Gastrocnemius medialis (tissue), 4 donors: ENCODE results near the gene TMC8. TPM values are rescaled to one million over a fixed set of nuclear protein-coding genes. Genes with fewer than 3 reads are reported as not detected.

ENCODE experiments used
- ATAC-seq, 2 donors: fragments of 150-250 bp; one replicate each; pipeline ENCODE4 v1.9.1; 2016
- DNase-seq, 2 donors: peaks; one replicate each; pipeline ENCODE4 v3.0.0-alpha.2; 2019
- H3K27ac ChIP-seq, 4 donors: fragments of 200-600 bp; sonication (generic); 1 replicate in 1 of 4; 2 replicates in 3 of 4; pipeline ENCODE4 v1.5.1; 2016 to 2018; ENCODE audit warnings: mild to moderate bottlenecking in 2 of 4, moderate library complexity in 1 of 4
- H3K27me3 ChIP-seq, 3 donors: fragments of 200-600 bp; sonication (generic) in 2 of 3; 1 replicate in 1 of 3; 2 replicates in 2 of 3; pipeline versions ENCODE4 v1.5.1 to v1.6.0; 2016 to 2019; ENCODE audit warnings: mild to moderate bottlenecking in 1 of 3, moderate library complexity in 1 of 3
- H3K36me3 ChIP-seq, 2 donors: fragments of 200-600 bp; sonication (generic) in 1 of 2; one replicate each; pipeline ENCODE4 v1.5.1; 2017 to 2018
- H3K4me1 ChIP-seq, 2 donors: fragments of 200-600 bp; sonication (generic) in 1 of 2; one replicate each; pipeline ENCODE4 v1.5.1; 2016 to 2017; ENCODE audit warnings: mild to moderate bottlenecking in 2 of 2
- H3K4me3 ChIP-seq, 4 donors: fragments of 200-600 bp; sonication (generic) in 3 of 4; 1 replicate in 1 of 4; 2 replicates in 3 of 4; pipeline ENCODE4 v1.5.1; 2016 to 2019; ENCODE audit warnings: mild to moderate bottlenecking in 2 of 4
- H3K9me3 ChIP-seq, 3 donors: fragments of 200-600 bp; sonication (generic) in 2 of 3; 1 replicate in 1 of 3; 2 replicates in 2 of 3; pipeline ENCODE4 v1.5.1; 2016 to 2019
- CTCF ChIP-seq, 5 experiments: fragments of 450-650 bp in 3 of 5; fragments of 200-600 bp in 2 of 5; sonication (generic) in 2 of 5; IDR thresholded peaks in 4 of 5; conservative IDR thresholded peaks in 1 of 5; 1 replicate in 4 of 5; 2 replicates in 1 of 5; pipeline ENCODE4 v1.5.1; 2016 to 2019; ENCODE audit warnings: antibody characterized with exemption in 5 of 5, mild to moderate bottlenecking in 3 of 5, moderate library complexity in 3 of 5
- POLR2A ChIP-seq, 2 donors: fragments of 450-650 bp; IDR thresholded peaks; one replicate each; pipeline ENCODE4 v1.6.1; 2017; ENCODE audit warnings: antibody characterized with exemption in 2 of 2, mild to moderate bottlenecking in 2 of 2, moderate library complexity in 2 of 2
- in situ Hi-C, 4 donors: fragments of 200-750 bp; cut with MboI; loops; one replicate each; pipeline versions ENCODE4 v1.15.0 to v1.8.0; 2017; ENCODE audit warnings: low sequenced_read_pairs in 4 of 4
- intact Hi-C: fragments of 100-400 bp; cut with DNase I; formaldehyde crosslinking; loops from one replicate; pipeline ENCODE4 v1.15.1; 2023; ENCODE audit warnings: low total_unique reads
- total RNA-seq, 4 donors: library from RNA; depleted of rRNA; stranded (reverse); fragments of >200 nt; gene quantifications; one replicate each; pipeline versions ENCODE4 v1.1.0 to v1.2.3, GENCODE V29; 2016

The TMC8 gene
- total RNA-seq, 4 donors from 2014 or later: 0.18 to 1.6 (median 0.65) TPM; not detected in 1

DNA sequence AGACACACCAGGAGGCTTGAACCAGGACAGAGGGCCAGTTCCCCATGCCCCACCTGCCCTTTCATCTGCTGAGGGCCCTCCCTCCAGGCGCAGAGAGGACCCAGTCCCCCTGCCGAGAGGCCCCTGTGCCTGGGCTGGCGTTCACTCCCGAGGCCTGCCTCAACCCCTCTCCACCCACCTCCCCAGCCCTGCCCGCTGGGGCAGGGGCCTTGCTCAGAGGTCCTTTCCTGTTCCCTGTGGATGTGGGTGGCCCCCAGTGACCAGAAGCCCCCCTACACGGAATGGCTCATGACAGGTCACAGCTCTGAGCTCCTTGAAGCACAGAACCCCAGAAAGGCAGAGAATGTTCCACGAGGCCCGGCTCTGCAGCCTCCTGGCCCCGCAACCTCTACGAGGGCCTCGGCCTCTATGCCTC lies 8.8 kb upstream of the TMC8 start:
- peaks cover 0 to 6% of the 10 kb centered on the region in 2 donors for H3K4me1 ChIP-seq
- in situ Hi-C loops (no loop called here), intact Hi-C loops (no loop called here)
- no peaks in the 10 kb centered on the region for H3K27me3 ChIP-seq
- H3K27ac ChIP-seq: no peak overlapping the region
- no peaks in the 10 kb centered on the region for H3K36me3 ChIP-seq
- ATAC-seq (no peak), DNase-seq (no peak)
- no peak overlapping the region for H3K4me3 ChIP-seq
- no peaks in the 10 kb centered on the region for H3K9me3 ChIP-seq
- no peak for TF ChIP-seq POLR2A (IDR thresholded peaks at IDR 0.05)
- TF ChIP-seq CTCF (IDR thresholded peaks at IDR 0.05 in 4 of 5, conservative IDR thresholded peaks at IDR 0.05 in 1 of 5): no peak

- H3K4me1 ChIP-seq: peaks cover 5 to 12% of the 10 kb centered on the region in 2 donors
- peaks cover 0 to 4% (median 3%) of the 10 kb centered on the region in 3 donors for H3K27me3 ChIP-seq
- TF ChIP-seq POLR2A (IDR thresholded peaks at IDR 0.05): no peak
- no peak for TF ChIP-seq CTCF (IDR thresholded peaks at IDR 0.05 in 4 of 5, conservative IDR thresholded peaks at IDR 0.05 in 1 of 5)
- H3K27ac ChIP-seq: no peak overlapping the region
- no peak for DNase-seq
- intact Hi-C loops: no loop called here
- in situ Hi-C loops: no loop called here
- no peaks in the 10 kb centered on the region for H3K36me3 ChIP-seq
- no peak for ATAC-seq
- H3K4me3 ChIP-seq: no peak overlapping the region
- no peaks in the 10 kb centered on the region for H3K9me3 ChIP-seq
These were observed 8.2 kb upstream of the TMC8 start for GRCh38 chr17:78122216-78122930.

- in situ Hi-C loops (no loop called here), intact Hi-C loops (no loop called here)
- H3K27me3 ChIP-seq: peaks cover 3 to 9% (median 5%) of the 10 kb centered on the region in 3 donors
- no peaks in the 10 kb centered on the region for H3K9me3 ChIP-seq
- H3K27ac ChIP-seq: no peak overlapping the region
- TF ChIP-seq CTCF (IDR thresholded peaks at IDR 0.05 in 4 of 5, conservative IDR thresholded peaks at IDR 0.05 in 1 of 5) (no peak), POLR2A (IDR thresholded peaks at IDR 0.05) (no peak)
- no peak for ATAC-seq
- H3K36me3 ChIP-seq: no peaks in the 10 kb centered on the region
- no peak overlapping the region for H3K4me3 ChIP-seq
- H3K4me1 ChIP-seq: peaks cover 5 to 17% of the 10 kb centered on the region in 2 donors
- no peak for DNase-seq
These were observed 7.7 kb upstream of the TMC8 start for GRCh38 chr17:78122931-78123249.

DNA sequence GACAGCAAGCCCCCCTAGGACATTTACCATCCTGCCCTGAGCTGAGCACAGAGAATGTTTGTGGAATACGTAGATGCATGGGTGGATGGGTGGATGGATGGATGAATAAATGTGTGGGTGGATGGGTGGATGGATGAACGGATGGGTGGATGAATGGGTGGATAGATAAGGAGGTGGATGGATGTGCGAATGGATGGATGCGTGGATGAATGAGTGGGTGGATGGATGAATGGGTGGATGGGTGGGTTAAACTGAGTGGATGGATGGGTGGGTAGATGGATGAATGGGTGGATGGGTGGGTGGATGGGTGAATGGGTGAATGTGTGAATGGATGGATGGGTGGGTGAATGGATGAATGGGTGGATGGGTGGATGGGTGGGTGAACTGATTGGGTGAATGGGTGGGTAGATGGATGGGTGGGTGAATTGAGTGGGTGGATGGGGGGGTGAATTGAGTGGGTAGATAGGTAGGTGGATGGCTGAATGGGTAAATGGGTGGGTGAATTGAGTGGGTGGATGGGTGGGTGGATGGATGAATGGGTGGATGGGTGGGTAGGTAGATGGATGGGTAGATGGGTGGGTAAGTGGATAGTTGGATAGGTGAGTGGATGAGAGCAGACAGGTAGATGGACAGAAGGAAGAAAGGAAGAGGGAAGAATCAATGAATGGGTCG lies 7.2 kb upstream of the TMC8 start:
- Histone ChIP-seq H3K4me3 (no peak overlapping the region), H3K9me3 (no peaks in the 10 kb centered on the region), H3K27ac (no peak overlapping the region), H3K4me1 (peaks cover 5 to 21% of the 10 kb centered on the region in 2 donors), H3K27me3 (peaks cover 8 to 14% (median 10%) of the 10 kb centered on the region in 3 donors), H3K36me3 (no peaks in the 10 kb centered on the region)
- intact Hi-C loops (no loop called here), in situ Hi-C loops (no loop called here)
- TF ChIP-seq CTCF (IDR thresholded peaks at IDR 0.05 in 4 of 5, conservative IDR thresholded peaks at IDR 0.05 in 1 of 5) (no peak), POLR2A (IDR thresholded peaks at IDR 0.05) (no peak)
- ATAC-seq: no peak
- DNase-seq: no peak
